ENCODE measurements around the gene SLC38A7. TPM values are rescaled to one million over a fixed set of nuclear protein-coding genes. Genes with fewer than 3 reads are reported as not detected.

Gene SLC38A7
- total and polyA plus RNA-seq, 12 donors: 13.9 to 56.4 (median 23.3) TPM

GRCh38 chr16:58678269-58678668 is 6.3 kb downstream of the SLC38A7 start:
- H3K27ac ChIP-seq: no peak overlapping the region
- no peak overlapping the region for H3K4me3 ChIP-seq
- 86 to 97% (median 92%) methylated on average over 4 of the region's 4 CpGs for WGBS, 4 donors
- TF ChIP-seq CTCF (IDR thresholded peaks at IDR 0.05) (no peak), POLR2A (IDR thresholded peaks at IDR 0.05) (no peak)
- H3K9me3 ChIP-seq (replicated peaks in 1 of 3): no peaks in the 10 kb centered on the region
- peaks cover 0 to 33% of the 10 kb centered on the region in 2 donors for H3K36me3 ChIP-seq (replicated peaks in 1 of 2)
- no peaks in the 10 kb centered on the region for H3K27me3 ChIP-seq
- peaks cover 3 to 5% of the 10 kb centered on the region in 2 donors for H3K4me1 ChIP-seq (replicated peaks in 1 of 2)
- no peak for DNase-seq
- intact Hi-C loops (cut with DNase I): loop anchor here in 1 of 2 donors (5.0 kb wide), 1 partner anchor 79 kb away; no protein-coding TSS in a partner anchor

GRCh38 chr16:58670946-58671583 is 13.5 kb downstream of the SLC38A7 start:
- Histone ChIP-seq H3K4me3 (no peak overlapping the region), H3K27ac (no peak overlapping the region), H3K4me1 (replicated peaks in 1 of 2) (no peaks in the 10 kb centered on the region), H3K27me3 (no peaks in the 10 kb centered on the region), H3K36me3 (replicated peaks in 1 of 2) (peaks cover 0 to 35% of the 10 kb centered on the region in 2 donors), H3K9me3 (replicated peaks in 1 of 3) (no peaks in the 10 kb centered on the region)
- DNase-seq: no peak
- intact Hi-C loops (cut with DNase I): no loop called here
- TF ChIP-seq POLR2A (IDR thresholded peaks at IDR 0.05) (no peak), CTCF (IDR thresholded peaks at IDR 0.05) (no peak)
- WGBS, 4 donors: 92 to 96% (median 95%) methylated on average over 14 to 18 of the region's 18 CpGs

- no peak for DNase-seq
- no peaks in the 10 kb centered on the region for H3K27me3 ChIP-seq
- no peak overlapping the region for H3K4me3 ChIP-seq
- H3K27ac ChIP-seq: no peak overlapping the region
- no peaks in the 10 kb centered on the region for H3K4me1 ChIP-seq (replicated peaks in 1 of 2)
- H3K36me3 ChIP-seq (replicated peaks in 1 of 2): peaks cover 0 to 26% of the 10 kb centered on the region in 2 donors
- intact Hi-C loops (cut with DNase I): no loop called here
- no peaks in the 10 kb centered on the region for H3K9me3 ChIP-seq (replicated peaks in 1 of 3)
- TF ChIP-seq POLR2A (IDR thresholded peaks at IDR 0.05): no peak
- TF ChIP-seq CTCF (IDR thresholded peaks at IDR 0.05): no peak
Observed at GRCh38 chr16:58670177-58670576, 14.4 kb downstream of the SLC38A7 start.

GRCh38 chr16:58665200-58665599 is 19.4 kb downstream of the SLC38A7 start:
- Histone ChIP-seq H3K4me3 (no peak overlapping the region), H3K27me3 (no peaks in the 10 kb centered on the region), H3K27ac (no peak overlapping the region), H3K36me3 (replicated peaks in 1 of 2) (peaks cover 0 to 11% of the 10 kb centered on the region in 2 donors), H3K4me1 (replicated peaks in 1 of 2) (no peaks in the 10 kb centered on the region), H3K9me3 (replicated peaks in 1 of 3) (no peaks in the 10 kb centered on the region)
- WGBS, 4 donors: 75 to 88% (median 81%) methylated on average over 8 of the region's 8 CpGs
- TF ChIP-seq CTCF (IDR thresholded peaks at IDR 0.05) (no peak), POLR2A (IDR thresholded peaks at IDR 0.05) (no peak)
- DNase-seq: no peak
- intact Hi-C loops (cut with DNase I): no loop called here
